ENCODE data around the gene PLPP1. TPM values are rescaled to one million over a fixed set of nuclear protein-coding genes. Genes with fewer than 3 reads are reported as not detected.

The PLPP1 gene
- total RNA-seq, 3 donors from 2014 or later, result 9.3 to 17.1 (median 14.6) TPM

Other genes with a start within 250 kb of the PLPP1 start
- 10 to 100 TPM; 22.3 to 23.1 (median 22.5) TPM for gene DHX29, start 227.3 kb downstream of the PLPP1 start, total RNA-seq
- 100 to 1,000 TPM; 115 to 121 (median 117) TPM for gene MTREX, start 227.0 kb downstream of the PLPP1 start, total RNA-seq
- 10 to 100 TPM; 14.9 to 19.6 (median 15.1) TPM for gene SLC38A9, start 177.4 kb upstream of the PLPP1 start, total RNA-seq
- under 1 TPM; 0.41 to 0.79 (median 0.48) TPM for gene DDX4, start 203.1 kb upstream of the PLPP1 start, total RNA-seq